ENCODE results near the gene GRIK3.

Gene GRIK3

DNA sequence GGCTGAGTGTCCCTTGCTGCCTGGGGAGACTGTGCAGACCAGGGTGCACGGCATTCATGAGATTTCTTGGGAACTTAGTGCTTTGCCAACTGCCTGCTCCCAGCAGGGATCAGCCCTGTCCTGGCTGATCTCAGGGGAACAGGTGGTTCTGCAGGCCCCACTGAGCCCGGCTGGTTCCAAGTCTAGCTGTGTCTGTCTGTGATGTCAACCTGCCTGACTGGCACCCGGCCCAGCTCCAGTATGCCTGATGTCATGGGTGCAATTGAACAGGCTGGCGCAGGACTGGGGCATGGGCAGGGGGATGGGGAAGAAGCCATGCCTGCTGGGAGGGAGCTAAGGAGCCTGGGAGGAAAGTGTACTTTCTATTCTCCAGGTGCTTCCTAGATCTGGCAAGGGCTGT is 227.1 kb downstream of the GRIK3 start:
- no peak for DNase-seq

DNA sequence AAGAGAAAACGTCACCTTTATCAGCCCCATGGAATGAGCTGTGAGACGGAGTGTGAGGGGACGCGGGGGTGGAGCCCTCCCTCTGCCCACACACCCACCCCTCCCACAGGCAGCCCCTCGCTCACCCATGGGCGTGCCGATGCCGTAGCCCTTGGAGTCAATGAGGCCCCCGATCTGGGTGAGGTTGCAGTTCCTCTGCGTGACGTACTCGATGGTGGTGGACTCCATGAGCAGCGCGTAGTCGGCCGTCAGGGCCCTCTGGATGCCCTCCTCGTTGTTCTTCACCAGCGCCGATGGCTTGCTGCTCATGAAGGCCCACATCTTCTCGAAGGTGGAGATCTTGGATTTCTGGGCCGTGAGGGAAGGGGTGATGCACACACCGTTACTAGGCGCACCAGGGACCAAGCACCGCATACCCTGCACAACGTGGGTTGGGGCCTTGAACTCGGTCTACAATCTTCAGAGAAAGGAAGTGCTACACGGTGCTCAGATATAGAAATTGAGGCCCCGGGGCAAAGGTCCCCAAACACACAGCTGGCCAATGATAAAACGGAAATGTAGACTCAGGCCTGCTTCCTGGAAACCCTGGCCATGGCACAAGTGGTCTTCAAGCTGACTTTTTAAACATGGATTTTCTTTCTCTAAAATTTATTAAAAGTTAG is 228.2 kb downstream of the GRIK3 start:
- no peak for DNase-seq

DNA sequence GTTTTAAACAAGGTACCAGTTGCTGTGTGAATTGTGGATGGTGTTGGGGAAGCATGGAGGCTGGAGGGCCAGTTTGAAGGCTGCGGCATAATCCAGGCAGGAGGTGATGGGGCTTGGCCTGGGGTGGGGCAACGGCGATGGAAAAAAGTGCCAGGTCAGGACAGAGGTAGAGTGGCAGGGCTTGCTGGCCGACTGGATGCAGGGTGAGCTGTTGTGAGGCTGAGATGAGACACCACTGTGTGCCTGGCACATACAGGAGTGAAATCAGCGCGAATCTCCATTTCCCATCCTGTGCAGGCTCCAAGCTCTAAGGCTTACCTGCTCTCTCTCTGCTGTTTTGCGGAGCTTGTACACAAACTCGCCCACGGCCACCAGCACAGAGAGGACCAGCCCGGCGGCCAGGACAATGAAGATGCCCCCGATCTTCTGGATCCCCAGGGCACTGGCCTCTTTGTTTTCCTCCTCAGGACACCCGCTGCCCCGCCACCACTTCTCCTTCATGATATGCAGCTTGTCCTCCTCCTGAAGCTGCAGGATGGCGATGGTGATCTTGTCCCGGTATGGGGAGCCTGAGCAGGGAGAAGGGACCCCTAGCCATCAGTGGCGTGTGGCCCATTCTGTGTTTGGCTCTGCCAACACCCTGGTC is 229.5 kb downstream of the GRIK3 start:
- no peak for DNase-seq

DNA sequence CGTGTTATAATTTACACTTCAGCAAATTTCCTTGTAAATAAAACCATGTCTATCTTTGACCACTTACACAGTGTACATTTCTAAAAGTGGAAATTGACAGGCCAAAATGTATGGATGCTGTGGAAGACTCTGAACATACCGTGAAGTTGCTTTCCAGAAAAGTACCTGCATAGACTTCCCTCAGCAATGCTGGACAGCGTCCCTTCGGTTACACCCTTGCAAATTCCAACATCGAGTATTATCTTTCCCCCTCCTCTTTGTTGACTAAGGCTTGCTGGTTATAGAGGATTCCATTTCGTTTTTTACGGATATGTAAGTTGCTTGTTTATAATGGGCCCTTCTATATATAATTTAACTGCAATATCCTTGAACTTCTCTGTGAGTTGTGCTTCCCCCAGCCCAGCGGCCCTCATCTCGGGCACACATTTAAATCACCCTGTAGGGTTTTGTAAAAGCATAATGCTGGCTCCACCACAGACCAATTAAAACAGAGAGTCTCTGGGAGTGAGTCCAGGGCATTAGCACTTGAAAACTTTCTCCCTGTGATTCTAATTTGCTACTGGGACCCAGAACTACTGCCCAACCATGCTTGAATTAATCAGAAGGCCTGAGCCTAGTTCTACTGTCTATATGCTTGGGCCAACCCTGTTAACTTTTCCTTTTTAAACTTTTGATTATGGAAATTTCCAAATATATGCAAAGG is 230.3 kb downstream of the GRIK3 start:
- DNase-seq: no peak

DNA sequence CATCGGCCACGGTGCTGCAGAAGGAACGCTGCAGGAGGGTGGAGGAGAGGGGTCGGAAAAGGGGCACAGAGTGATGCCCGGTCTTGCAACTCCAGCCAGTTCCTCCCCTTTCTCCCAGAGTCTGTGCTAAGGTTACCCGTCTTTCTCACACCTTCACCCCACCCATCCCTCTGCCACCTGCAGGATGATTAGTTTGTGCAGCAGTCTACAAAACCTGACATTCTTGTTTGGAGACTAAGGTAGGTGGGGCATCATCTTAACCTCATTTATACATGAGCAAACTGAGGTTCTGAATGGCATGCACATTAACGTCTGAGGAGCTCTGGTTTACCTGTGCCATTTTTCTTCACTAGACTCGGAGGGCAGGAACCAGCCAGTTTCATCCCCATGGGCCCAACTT is 232.3 kb downstream of the GRIK3 start:
- no peak for DNase-seq

DNA sequence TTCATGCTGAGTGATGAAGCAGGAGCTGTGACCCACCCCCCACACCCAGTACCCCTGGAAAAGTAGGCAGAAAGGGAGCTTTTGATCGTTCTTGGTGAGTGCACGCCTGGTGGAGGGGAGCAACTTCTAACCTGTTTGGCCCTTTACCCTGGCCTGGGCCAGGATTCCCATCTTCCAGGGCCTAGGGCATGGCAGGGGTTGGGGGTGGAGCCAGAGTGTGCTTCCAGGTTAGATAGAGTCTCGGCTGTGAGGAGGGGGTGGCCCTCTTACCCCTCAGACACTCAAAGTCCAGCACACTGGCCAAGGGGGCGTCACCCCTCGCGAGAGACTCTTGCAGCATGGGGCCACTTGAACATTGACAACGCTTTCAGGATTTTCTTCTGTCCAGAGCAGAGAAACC is 236.6 kb downstream of the GRIK3 start:
- DNase-seq: no peak

DNA sequence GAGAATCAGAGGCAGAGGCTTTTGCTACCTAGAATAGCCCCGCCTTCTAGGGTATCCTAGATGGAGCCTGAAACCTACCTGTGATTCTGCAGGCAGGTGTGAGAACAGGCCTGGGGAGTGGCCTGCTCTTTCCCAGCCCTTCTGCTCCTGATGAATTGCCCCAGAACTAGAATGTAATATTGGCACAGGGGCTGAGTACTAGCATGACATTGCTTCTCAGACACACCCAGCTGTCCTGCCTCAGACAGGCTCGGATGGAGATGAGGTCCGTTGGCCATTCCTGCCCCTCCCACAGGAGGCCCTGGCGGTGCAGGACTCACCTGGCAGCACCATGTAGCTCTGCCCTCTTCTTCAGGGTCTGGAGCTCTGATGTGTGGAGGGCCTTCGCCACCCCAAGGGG is 237.6 kb downstream of the GRIK3 start:
- DNase-seq: no peak

DNA sequence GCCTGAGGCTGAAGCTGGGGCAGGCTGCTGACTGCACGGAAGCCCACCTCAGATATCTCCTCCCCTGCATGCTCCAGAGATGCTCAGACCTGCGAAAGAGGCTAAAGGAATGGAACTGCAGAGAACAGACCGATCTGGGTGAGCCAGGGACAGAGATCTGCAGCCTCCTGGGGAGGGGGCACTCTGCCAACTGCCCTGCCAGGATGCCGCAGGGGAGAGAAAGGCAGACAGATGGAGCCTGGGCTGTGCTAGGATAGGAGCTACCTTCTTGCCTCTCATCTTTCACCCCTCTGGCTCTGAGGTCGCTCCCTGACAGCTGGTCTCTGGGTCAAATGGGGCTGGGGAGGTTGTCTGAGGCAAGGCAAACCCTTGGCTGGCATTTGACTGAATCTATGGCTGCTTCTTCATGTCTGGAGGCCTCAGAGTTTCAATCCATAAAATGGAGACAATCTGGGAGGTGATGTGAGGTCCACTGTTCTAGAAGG is 238.2 kb downstream of the GRIK3 start:
- no peak for DNase-seq

DNA sequence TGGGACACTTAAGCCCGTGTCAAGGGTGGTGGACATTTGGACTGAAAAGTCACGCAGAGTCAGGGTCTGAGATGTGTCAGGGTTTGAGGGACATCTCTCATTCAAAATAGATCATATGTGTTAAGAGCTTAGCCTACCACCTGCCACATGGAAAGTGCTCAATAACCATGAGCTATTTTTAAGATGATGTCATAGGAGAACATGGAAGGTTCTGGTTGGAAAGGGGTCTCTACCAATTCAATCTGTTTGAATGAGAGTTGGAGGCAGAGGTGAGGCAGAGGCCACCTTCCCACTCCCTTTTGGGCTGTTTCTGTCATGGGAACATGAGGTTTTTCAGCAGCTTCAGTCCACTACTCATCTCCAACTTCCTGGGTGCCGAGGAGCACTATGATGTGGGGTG is 239.9 kb downstream of the GRIK3 start:
- DNase-seq: no peak

DNA sequence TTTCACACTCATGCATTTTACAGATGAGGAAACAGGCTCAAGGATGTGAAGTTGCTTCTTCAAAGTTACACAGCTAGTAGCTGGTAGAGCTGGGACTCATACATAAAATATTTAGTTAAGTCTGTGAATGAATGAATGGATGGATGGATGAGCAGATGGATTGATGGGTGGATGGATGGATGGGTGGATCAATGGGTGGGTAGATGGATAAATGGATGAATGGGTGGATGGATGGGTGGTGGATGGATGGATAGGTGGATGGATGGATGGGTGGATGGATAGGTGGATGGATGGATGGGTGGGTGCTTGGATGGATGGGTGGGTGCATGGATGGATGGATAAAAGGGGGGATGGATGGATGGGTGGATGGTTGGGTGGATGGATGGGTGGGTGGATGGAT is 240.9 kb downstream of the GRIK3 start:
- no peak for DNase-seq

DNA sequence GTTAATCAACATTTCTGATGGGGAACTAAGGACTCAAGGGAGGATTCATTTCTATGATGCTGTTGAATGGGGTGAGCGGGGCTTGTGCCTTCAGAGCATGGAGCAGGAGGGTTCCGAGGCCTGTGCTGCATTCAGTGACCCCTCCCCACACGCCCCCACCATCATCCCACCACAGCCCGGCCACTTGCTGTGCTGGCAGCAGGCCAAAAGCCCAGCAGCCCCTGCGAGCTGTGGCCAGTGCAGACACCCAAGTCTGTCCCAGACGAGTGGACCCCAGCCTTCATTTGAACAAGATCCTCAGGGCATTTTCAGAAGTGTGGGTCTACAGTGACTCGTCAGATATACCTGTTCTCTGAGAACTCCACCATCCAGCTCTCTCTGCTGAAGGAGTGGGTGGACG is 242.0 kb downstream of the GRIK3 start:
- DNase-seq: no peak

DNA sequence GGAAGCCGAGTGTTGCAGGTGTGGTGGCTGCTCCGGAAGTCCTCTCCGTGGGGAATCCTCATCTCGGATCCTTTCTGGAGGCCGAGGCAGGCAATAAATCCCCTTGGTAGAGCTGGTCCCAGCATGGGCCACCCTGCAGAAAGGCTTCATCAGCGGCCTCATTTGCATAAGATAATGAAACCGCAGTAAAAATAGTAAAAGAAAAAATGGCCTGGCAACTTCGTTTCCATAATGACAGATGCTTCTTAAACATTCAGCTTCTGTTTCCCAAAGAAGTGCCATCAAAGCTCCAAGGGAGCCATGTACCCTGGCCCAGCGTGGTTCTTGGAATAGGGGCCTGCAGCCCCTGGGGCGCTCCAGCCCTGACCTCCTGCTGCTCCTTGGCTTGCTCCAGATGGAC is 244.1 kb downstream of the GRIK3 start:
- no peak for DNase-seq

DNA sequence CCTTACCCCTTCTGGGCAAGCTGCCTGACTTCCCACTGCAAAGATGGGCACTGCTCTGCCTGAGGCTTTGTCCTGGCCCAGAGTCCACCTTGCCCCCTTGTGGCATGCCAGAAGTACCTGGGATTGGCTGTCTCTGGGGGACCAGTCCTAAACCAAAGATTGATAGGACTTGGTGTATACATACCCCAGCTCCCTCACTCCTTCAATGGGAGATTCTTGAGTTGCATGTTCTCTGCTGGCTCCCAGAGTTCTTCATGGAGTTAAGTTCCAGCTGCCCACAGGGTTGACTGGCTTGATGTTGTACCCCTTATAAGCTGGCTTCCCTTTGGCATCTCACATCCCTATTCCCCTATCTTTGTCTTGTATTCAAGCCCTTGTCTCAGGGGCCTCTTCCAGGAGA is 244.8 kb downstream of the GRIK3 start:
- DNase-seq: no peak

DNA sequence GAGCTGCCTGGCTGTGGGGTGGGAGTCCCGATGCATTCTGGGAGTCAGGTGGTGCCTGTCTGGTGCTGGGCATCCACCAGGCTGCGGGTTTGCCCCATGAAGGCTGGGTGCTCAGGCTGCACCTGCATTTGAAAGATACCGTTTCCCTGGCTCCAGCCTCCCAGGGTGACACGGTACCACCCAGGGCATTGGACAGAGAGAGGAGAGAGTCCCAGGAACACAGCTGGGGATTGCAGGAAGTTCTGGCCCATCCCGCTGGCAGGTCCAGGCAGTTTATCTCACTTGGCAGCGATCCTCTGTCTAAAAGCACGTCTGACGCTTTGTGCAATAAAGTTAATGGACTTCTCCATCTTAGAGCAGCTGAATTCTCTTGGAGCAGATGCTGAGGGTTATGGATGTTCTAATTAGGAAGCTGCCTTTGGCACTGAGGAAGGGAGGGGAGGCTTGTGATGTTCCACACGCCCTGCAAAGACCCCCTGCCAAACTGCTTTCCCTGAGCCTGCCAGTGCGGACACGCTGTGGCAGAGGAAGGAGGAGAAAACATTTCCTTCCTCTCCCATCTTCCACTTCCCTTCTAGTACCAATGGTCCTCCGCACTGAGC is 246.9 kb downstream of the GRIK3 start:
- DNase-seq: no peak

DNA sequence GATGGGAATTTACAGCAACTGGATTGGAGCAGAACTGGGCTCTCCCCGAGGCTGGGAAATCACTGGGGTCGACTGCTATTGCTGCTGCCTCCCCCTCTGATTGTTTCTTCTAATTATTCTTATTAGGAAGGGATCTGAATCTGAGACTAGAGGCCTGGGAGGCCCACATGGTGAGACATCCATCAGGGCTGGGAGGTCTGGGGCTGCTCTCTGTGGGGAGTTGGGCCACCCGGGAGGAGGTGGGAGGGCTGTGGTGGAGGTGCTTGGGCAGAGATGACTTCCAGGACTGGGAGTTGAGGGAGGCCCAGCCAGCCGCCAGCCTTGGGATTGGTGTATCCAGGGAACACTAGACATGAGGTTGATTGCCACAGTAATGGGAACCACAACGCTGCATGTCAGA is 247.9 kb downstream of the GRIK3 start:
- DNase-seq: no peak

DNA sequence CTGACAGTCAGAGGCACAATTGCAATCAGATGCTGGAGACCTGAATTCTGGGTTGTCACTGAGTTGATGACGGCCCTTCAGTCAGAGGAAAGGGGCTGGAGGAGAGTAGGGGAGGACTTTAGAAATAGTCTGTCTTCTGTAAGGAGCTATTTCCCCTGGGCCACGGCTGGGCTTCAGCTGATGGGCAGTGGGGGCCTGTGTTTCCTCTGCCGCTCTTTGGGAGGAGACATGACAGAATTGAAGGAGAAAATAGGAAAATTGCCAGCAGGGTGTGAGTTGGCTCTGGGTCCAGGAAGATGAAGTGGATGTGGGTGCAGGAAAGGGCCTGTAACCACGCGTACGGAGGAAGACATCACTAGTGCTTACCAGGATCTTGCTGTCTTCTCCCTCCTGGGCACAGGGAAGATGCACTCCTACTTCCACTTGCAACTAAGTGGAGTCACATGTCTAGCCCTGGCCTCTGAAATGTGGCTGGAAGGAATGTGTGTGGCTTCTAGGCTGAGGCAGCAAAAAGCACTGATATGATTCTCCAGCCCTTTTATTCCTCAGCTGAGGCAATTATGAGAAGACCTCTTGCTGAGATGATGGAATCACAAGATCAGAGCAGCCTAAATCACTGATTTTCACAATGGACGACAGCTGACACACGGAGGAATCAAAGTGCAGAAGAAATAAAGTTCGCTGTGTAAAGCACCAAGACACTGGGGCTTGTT is 250.0 kb downstream of the GRIK3 start:
- DNase-seq: no peak

DNA sequence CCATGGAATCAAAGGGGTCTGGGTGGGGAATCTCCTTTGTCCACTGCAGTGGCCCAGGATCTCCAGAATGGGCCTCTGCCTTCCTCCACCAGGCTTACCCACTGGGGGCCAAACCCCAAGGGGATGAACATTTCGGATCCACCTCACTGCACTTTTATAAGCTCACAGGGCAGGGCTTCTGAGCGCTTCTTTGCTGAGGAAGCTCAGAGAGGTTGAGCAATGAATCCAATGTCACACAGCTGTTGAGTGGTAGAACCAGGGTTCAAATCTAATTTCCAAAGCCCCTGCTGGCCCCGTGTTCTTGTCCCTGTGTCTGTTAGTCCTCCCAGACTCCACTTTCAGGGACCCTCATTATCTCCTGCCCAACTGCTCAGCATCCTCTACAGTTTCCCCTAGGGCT is 250.8 kb downstream of the GRIK3 start:
- no peak for DNase-seq

DNA sequence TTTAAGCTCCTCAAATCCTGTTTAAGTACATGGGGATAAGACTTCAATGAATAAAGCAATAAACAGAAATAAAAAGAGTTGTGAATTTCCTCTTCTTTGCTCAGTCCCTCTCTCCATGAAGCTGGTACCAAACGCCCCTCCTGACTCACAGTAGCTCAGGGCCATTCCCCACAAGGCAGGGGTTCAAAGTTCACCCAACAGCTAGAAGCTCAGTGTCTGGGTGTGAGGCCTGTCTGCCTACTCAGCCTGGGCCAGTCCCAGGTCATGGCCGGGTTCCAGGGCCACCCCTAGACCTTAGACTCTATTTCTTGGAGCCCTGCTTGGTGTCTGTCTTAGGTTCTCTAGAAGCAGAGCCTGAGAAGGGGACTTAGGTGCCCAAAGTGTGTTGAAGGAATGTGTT is 251.5 kb downstream of the GRIK3 start:
- no peak for DNase-seq

DNA sequence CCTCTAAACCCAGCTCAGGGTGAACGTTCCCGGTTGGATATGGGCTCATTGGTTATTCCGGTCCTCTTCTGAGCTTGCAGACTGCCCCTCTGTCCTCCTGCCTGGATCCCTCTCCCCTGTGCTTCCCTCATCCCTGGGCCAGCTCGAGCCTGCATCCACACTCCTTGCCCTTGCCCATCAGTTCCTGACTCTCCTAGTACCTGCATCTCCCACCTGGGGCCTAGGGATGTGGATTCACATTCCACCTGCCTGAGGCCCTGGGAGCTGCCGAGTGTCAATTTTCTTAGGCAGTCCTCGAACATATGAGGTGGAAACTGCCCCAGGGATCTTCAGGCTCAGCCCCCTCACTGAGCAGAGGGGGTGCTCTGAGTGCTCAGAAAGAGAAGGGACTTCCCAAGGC is 252.2 kb downstream of the GRIK3 start:
- DNase-seq: no peak

DNA sequence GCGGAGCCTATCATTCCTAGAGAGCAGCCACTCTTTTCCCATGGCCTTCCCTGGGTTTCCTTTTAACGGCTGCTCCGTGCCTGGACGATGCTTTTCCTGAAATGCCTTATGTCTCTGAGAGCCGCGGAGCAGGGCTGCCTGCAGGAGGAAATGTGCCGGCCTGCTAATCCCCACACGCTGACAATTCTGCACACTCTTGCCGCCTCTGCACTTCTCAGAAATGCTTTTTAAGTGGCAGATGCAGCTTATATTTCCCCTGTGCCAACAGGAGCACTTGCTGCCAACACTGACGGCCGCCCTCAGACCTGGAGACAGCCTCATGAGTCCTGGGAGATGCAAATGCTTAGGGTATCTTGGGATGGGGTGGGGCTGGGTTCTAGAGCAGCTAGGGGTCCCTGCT is 253.2 kb downstream of the GRIK3 start:
- DNase-seq: no peak

DNA sequence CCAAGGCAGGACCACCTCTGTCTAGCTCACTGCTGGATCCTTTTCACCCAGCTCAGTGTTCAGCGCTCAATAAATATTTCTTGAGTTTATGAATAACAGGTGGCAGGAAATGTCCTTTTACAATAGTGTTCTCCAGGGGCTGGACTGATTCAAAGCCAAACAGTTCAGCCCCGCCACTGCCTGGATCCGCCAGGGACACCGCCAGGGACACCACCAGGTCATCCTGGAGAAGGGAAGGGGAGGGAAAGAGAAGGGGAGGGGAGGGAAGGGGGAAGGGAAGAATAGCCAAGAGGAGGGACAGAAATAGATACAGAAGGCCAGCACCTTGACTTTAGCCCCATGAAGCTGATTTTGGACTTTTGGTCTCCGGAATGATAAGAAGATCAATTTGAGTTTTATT is 255.6 kb downstream of the GRIK3 start:
- no peak for DNase-seq

DNA sequence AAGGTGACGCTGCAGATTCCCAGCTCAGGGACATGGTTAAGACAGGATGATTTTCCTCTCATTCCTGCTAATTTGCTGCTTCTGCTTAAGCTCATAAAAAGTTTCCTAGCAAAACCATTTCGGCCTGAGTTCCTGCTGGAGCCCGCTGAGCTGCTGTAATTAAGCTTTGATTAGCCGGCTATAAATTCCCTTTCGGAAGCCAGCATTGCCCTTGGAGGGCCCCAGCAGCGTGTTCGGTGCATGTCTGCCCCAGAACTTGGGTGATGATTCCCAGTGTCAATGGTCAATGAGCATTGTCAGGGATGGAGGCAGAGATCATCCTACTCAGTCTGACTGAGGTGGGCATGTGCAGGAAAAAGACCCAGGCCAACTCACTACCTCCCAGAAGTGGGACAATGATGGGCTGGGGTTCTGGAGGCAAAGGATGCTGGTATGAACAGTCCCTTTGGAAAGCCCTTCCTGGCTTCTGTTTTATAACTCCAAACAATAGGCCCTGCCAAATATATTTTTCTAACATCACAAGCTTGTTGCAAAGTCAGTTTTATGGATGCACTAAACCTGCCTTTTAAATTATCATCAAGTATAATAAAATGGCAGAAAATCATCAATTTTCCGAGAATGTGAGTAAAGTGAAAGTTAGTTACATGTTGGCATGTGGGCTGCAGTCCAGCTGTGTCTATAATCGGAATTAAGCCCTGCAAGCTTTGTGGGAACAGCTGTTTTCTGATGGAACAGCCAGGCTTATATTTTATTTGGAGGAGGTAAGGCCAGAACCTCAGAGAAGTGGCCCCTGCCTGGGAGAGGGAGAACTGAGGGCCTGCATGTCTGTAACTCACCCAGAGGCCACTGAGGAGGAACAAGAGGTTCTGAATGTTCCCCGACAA is 257.1 kb downstream of the GRIK3 start:
- DNase-seq: no peak
